HepG2 (cell line): ENCODE results near the gene FMO1. TPM values are rescaled to one million over a fixed set of nuclear protein-coding genes. Genes with fewer than 3 reads are reported as not detected.
"Not testable (repeated sequence)": the region's sequence is repeated elsewhere in the genome, so short reads cannot be mapped to it uniquely, and the experiment has no call there.

Experiments used
- ATAC-seq: fragments of 200-7000 bp; cut with Tn5 transposase; 3 replicates; pipeline ENCODE4 v1.9.1; 2020; ENCODE audit warnings: mild to moderate bottlenecking, moderate library complexity
- BruUV-seq: library from RNA; stranded (reverse); fragments of 400-500 nt; replicated peaks from 2 replicates; lab custom pipeline; 2021; lab: Mats Ljungman, UMichigan
- CTCF ChIA-PET: fragments of 300-600 bp; formaldehyde crosslinking; extraction: SDS; loops from one replicate; lab custom pipeline; 2021; ENCODE audit warnings: low total read pairs, inconsistent platforms, low intra/inter-chr PET ratio; lab: Yijun Ruan, JAX
- POLR2A ChIA-PET: fragments of 350-600 bp; sonication (Branson Sonifier 250); formaldehyde crosslinking; loops from one replicate; lab custom pipeline; 2020; ENCODE audit warnings: antibody characterized with exemption, inconsistent platforms; lab: Yijun Ruan, JAX
- DNase-seq: peaks from one replicate; pipeline ENCODE4 v3.0.0-alpha.2; 2015; ENCODE audit warnings: low spot score
- FAIRE-seq: peaks from 3 replicates; lab custom pipeline; 2011; peaks lifted over from hg19 to GRCh38; lab: Jason Lieb, UNC
- H2AFZ ChIP-seq: one replicate; pipeline ENCODE4 v1.6.1; 2011; ENCODE audit warnings: low read length, inconsistent platforms
- H3K27ac ChIP-seq: fragments of 300-600 bp; 3 replicates; pipeline ENCODE4 v1.8.0; 2011; ENCODE audit warnings: mixed run types, mild to moderate bottlenecking, mixed read lengths, low read length, inconsistent platforms; ENCODE audit not compliant: insufficient read depth; ENCODE audit errors: extremely low read length
- H3K27me3 ChIP-seq, 2 experiments: fragments of 200-600 bp in 1 of 2; 2 replicates in 1 of 2; 3 replicates in 1 of 2; pipeline versions ENCODE4 v1.6.0 to v1.8.0; 2011; ENCODE audit warnings: low read length in 2 of 2, mild to moderate bottlenecking in 2 of 2, moderate library complexity in 2 of 2, inconsistent platforms in 1 of 2; ENCODE audit not compliant: insufficient read depth in 2 of 2, control insufficient read depth in 1 of 2
- H3K36me3 ChIP-seq, 2 experiments: fragments of 200-600 bp in 1 of 2; replicated peaks in 1 of 2; 2 replicates in 1 of 2; 3 replicates in 1 of 2; pipeline versions ENCODE4 v1.5.1 to v1.8.0; 2011; ENCODE audit warnings: low read length in 2 of 2, inconsistent platforms in 1 of 2; ENCODE audit not compliant: insufficient read depth in 2 of 2, control insufficient read depth in 1 of 2
- H3K4me1 ChIP-seq: 2 replicates; pipeline ENCODE4 v1.5.1; 2012; ENCODE audit warnings: low read length, inconsistent platforms; ENCODE audit not compliant: insufficient read depth
- H3K4me2 ChIP-seq: 2 replicates; pipeline ENCODE4 v1.6.0; 2011; ENCODE audit warnings: low read depth, low read length, inconsistent platforms
- H3K4me3 ChIP-seq, 3 experiments: fragments of 200-600 bp in 1 of 3; sonication (generic), shearing (Covaris generic) in 1 of 3; replicated peaks in 1 of 3; 2 replicates each; pipeline ENCODE4 v1.5.1; 2011 to 2016; ENCODE audit warnings: low read length in 3 of 3, inconsistent platforms in 2 of 3, low read depth in 2 of 3, mild to moderate bottlenecking in 2 of 3, control low read depth in 1 of 3, mixed read lengths in 1 of 3; ENCODE audit not compliant: insufficient read depth in 1 of 3
- H3K79me2 ChIP-seq: one replicate; pipeline ENCODE4 v1.6.1; 2011; ENCODE audit warnings: low read length, inconsistent platforms; ENCODE audit not compliant: insufficient read depth
- H3K9ac ChIP-seq: 2 replicates; pipeline ENCODE4 v1.6.0; 2011; ENCODE audit warnings: mild to moderate bottlenecking, low read depth, low read length, inconsistent platforms; ENCODE audit not compliant: insufficient read depth
- H3K9me3 ChIP-seq: 2 replicates; pipeline ENCODE4 v1.5.1; 2012; ENCODE audit warnings: mild to moderate bottlenecking, low read length
- H4K20me1 ChIP-seq: 2 replicates; pipeline ENCODE4 v1.6.0; 2011; ENCODE audit warnings: inconsistent platforms, mild to moderate bottlenecking, low read length, moderate library complexity; ENCODE audit not compliant: insufficient read depth
- FLYWCH1 ChIP-seq: sonication (generic); formaldehyde crosslinking; IDR thresholded peaks from 2 replicates; pipeline ENCODE4 v1.8.1; 2023; ENCODE audit warnings: mild to moderate bottlenecking, missing genetic modification reagents
- SKIL ChIP-seq: sonication (generic); formaldehyde crosslinking; IDR thresholded peaks from 2 replicates; pipeline ENCODE4 v1.8.0; 2022; ENCODE audit warnings: missing genetic modification reagents, mild to moderate bottlenecking, moderate library complexity, borderline replicate concordance
- ZFYVE20 ChIP-seq: sonication (generic); formaldehyde crosslinking; IDR thresholded peaks from 2 replicates; pipeline ENCODE4 v1.8.0; 2023; ENCODE audit warnings: low read depth, mild to moderate bottlenecking, moderate library complexity, missing genetic modification reagents, borderline replicate concordance
- ZNF318 ChIP-seq: sonication (generic); formaldehyde crosslinking; IDR thresholded peaks from 2 replicates; pipeline ENCODE4 v1.4.0; 2020; ENCODE audit warnings: mild to moderate bottlenecking, missing genetic modification reagents
- ZNF564 ChIP-seq: sonication (generic); formaldehyde crosslinking; IDR thresholded peaks from 2 replicates; pipeline ENCODE4 v1.8.1; 2023; ENCODE audit warnings: mild to moderate bottlenecking, missing genetic modification reagents
- ZNF674 ChIP-seq: sonication (generic); formaldehyde crosslinking; IDR thresholded peaks from 2 replicates; pipeline ENCODE4 v1.5.0; 2020; ENCODE audit warnings: low read depth, mild to moderate bottlenecking, missing genetic modification reagents
- WGBS: methylation state at CpG from one replicate; pipeline ENCODE4 v1.1.6; 2017; ENCODE audit warnings: low lambda C conversion rate; 5-methylcytosine and 5-hydroxymethylcytosine counted together
- in situ Hi-C: cut with HindIII; loops from 2 replicates; pipeline ENCODE4 v1.10.0; 2017; ENCODE audit warnings: low pct_unique_long_range_greater_than_20kb; ENCODE audit not compliant: extremely low pct_ligation_motif_present
- intact Hi-C: fragments of 100-400 bp; cut with micrococcal nuclease; formaldehyde crosslinking; loops from one replicate; pipeline ENCODE4 v1.10.0; 2022; ENCODE audit not compliant: unreplicated experiment
- polyA plus RNA-seq, 8 experiments: library from polyadenylated mRNA; depleted of rRNA in 3 of 8; stranded (reverse) in 7 of 8; unstranded in 1 of 8; fragments of >200 nt; fragmentation: Illumina TruSeq in 4 of 8; extraction: Trizol in 4 of 8; gene quantifications; 2 replicates each; pipeline versions ENCODE4 v1.2.1 to v1.2.3, GENCODE V29; 2011 to 2016; ENCODE audit warnings: low read depth in 4 of 8, missing spikeins in 1 of 8, mixed read lengths in 1 of 8; ENCODE audit not compliant: insufficient read depth in 1 of 8
- total RNA-seq, 5 experiments: library from RNA; depleted of rRNA; stranded (reverse); fragments of >200 nt; fragmentation: Illumina TruSeq; extraction: Trizol; gene quantifications; 2 replicates each; pipeline ENCODE4 v1.2.3, GENCODE V29; 2016; ENCODE audit warnings: low read depth in 1 of 5

FMO1 gene
- total and polyA plus RNA-seq, 2 of the 13 experiments (the other 11 are each of a cell fraction or from before 2014, with no cell fraction given) = not detected

- no peak for TF ChIP-seq ZNF318 (CRISPR knock-in tag)
- TF ChIP-seq ZFYVE20 (CRISPR knock-in tag) = no peak
- TF ChIP-seq FLYWCH1 = no peak
- TF ChIP-seq, all 625 proteins: peak for 0
These were observed 42.3 kb downstream of the FMO1 start (continued) for GRCh38 chr1:171290621-171291020.

- BruUV-seq = no TSS peak
- ChIA-PET POLR2A (no interaction called here), CTCF (no interaction called here)
- no peaks in the 10 kb centered on the region for H3K9me3 ChIP-seq
- H3K27ac ChIP-seq = no peak overlapping the region
- TF ChIP-seq ZNF564 (CRISPR knock-in tag) (no peak), SKIL (CRISPR knock-in tag) (no peak), ZNF674 (CRISPR knock-in tag) (no peak)
- H3K4me1 ChIP-seq = no peaks in the 10 kb centered on the region
- no peaks in the 10 kb centered on the region for H3K79me2 ChIP-seq
- H3K4me2 ChIP-seq = no peak overlapping the region
- 0% methylated on average over 1 of the region's 1 CpG for WGBS
- no peaks in the 10 kb centered on the region for H3K36me3 ChIP-seq
- intact Hi-C loops = no loop called here
- H3K27me3 ChIP-seq = no peaks in the 10 kb centered on the region
- no peak overlapping the region for H3K9ac ChIP-seq
- DNase-seq (no peak), ATAC-seq (no peak), FAIRE-seq (no peak)
- no peak overlapping the region for H3K4me3 ChIP-seq
- no peaks in the 10 kb centered on the region for H4K20me1 ChIP-seq
- no peak overlapping the region for H2AFZ ChIP-seq
- in situ Hi-C loops = no loop called here
These were observed 44.5 kb downstream of the FMO1 start for GRCh38 chr1:171292799-171293198.

- POLR2A ChIA-PET, H3K9ac ChIP-seq, H3K36me3 ChIP-seq, H3K4me1 ChIP-seq, H3K79me2 ChIP-seq, FAIRE-seq, DNase-seq, ATAC-seq, H3K4me2 ChIP-seq, H3K4me3 ChIP-seq, H4K20me1 ChIP-seq, H3K27me3 ChIP-seq, H2AFZ ChIP-seq, CTCF ChIA-PET, BruUV-seq, H3K27ac ChIP-seq, in situ Hi-C loops, intact Hi-C loops: not testable (repeated sequence)
- 43% methylated on average over 7 of the region's 7 CpGs for WGBS
- H3K9me3 ChIP-seq = peaks cover 12% of the 10 kb centered on the region; the same call in 1 of the 2 replicates
These were observed 47.1 kb downstream of the FMO1 start for GRCh38 chr1:171295383-171295782.
